Right lobe of liver (tissue), 4 donors: ENCODE measurements around the gene VEZT.

ENCODE experiments used
- CTCF ChIP-seq, 4 donors: fragments of 200-600 bp in 3 of 4; fragments of 450-650 bp in 1 of 4; IDR thresholded peaks; one replicate each; pipeline versions ENCODE4 v1.5.1 to v1.8.0; 2016 to 2022; ENCODE audit warnings: antibody characterized with exemption in 4 of 4, mild to moderate bottlenecking in 2 of 4
- POLR2A ChIP-seq: fragments of 450-650 bp; IDR thresholded peaks from one replicate; pipeline ENCODE4 v1.6.1; 2017; ENCODE audit warnings: antibody characterized with exemption, mild to moderate bottlenecking
- donor health status: DM: no; HTN: no; CAD: no.
- donor health status: DM: no; HTN: no; CAD: no.
- donor health status: DM: no; HTN: yes; CAD: no.

- no peak for TF ChIP-seq POLR2A
- no peak for TF ChIP-seq CTCF (IDR thresholded peaks at IDR 0.05)
Observed at GRCh38 chr12:95261109-95261508, 43.5 kb downstream of the VEZT start.
